NCI-H2171 treated with DMSO at 0.1 percent for 48 hours (cell line): ENCODE measurements around the gene SPPL3.

ENCODE experiments used
- DNase-seq: peaks from one replicate; lab custom pipeline; 2025; lab: John Stamatoyannopoulos, UW

The SPPL3 gene

GRCh38 chr12:120722784-120723183 lies 181.4 kb downstream of the SPPL3 start:
- DNase-seq: no peak

GRCh38 chr12:120721866-120722265 lies 182.3 kb downstream of the SPPL3 start:
- DNase-seq: no peak

GRCh38 chr12:120720987-120721801 lies 183.0 kb downstream of the SPPL3 start:
- DNase-seq: no peak

GRCh38 chr12:120720234-120720986 lies 183.7 kb downstream of the SPPL3 start:
- DNase-seq: peak; percentile 44

- no peak for DNase-seq
Observed at GRCh38 chr12:120719496-120720233, 184.5 kb downstream of the SPPL3 start.

- DNase-seq: no peak
Observed at GRCh38 chr12:120719072-120719471, 185.1 kb downstream of the SPPL3 start.

- DNase-seq: no peak
Observed at GRCh38 chr12:120718055-120718454, 186.1 kb downstream of the SPPL3 start.

- DNase-seq: peak; percentile 73
Observed at GRCh38 chr12:120713861-120714482, 190.2 kb downstream of the SPPL3 start.

GRCh38 chr12:120712610-120713009 lies 191.5 kb downstream of the SPPL3 start:
- DNase-seq: no peak
